ENCODE results near the gene TNRC6A. TPM values are rescaled to one million over a fixed set of nuclear protein-coding genes. Genes with fewer than 3 reads are reported as not detected.

The TNRC6A gene
- polyA plus RNA-seq, 4 donors = 45.3 to 66.5 (median 53.9) TPM

DNA sequence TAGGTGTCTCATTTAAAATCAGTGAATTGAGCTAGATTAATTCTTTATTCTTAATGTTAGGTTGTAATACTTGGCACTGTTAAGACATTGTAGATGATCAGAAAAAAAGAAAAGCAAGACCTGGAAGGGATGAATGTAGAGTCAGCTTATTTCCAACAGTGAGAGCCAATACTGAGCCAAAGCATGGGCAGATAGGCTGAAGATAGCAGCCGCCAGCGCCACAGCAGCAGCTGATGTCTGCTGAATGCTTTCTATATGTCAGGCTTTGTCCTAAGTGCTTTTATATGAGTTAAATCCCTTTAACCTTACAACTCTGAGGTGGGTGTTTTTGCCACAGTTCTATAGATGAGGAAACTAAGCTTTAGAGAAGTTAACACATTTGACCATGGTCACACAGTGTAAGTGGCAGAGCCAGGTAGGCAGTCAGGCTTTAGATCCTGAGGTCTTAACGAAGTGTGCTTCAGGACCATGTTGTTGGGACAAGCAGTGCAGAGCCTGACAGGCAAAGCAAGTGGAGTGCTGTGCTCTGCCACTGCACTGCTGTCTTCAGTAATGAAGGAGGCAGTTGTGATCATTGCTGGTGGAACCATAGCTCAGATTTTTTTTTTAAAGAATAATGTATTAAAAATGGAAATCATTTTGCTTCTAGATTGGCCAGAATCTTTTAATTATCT lies 25.9 kb downstream of the TNRC6A start:
- no peak for DNase-seq (ENCODE audit: low read depth in 4 of 4, low spot score in 3 of 4)

GRCh38 chr16:24758373-24758772 lies 28.9 kb downstream of the TNRC6A start:
- DNase-seq (ENCODE audit: low read depth in 4 of 4, low spot score in 3 of 4) = no peak

- no peak for DNase-seq (ENCODE audit: low read depth in 4 of 4, low spot score in 3 of 4)
Measured at GRCh38 chr16:24759006-24759405, 29.6 kb downstream of the TNRC6A start.

DNA sequence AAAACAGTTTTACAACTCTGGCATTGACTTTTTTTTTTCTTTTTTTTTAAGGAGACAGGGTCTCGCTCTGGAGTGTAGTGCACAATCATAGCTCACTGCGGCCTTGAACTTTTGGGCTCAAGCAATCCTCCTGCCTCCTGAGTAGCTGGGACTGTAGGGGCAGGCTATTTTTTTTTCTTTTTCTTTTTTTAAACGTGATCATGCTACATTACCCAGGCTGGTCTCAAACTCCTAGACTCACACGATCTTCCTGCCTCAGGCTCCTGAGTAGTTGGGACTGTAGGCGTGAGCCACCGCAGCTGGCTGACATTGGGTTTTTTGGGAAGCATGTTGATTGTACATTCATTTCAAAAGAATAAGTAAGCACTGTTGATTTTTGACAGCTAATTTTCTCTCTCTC lies 32.1 kb downstream of the TNRC6A start:
- DNase-seq (ENCODE audit: low read depth in 4 of 4, low spot score in 3 of 4) = no peak

GRCh38 chr16:24764916-24765315 lies 35.5 kb downstream of the TNRC6A start:
- no peak for DNase-seq (ENCODE audit: low read depth in 4 of 4, low spot score in 3 of 4)

- no peak for DNase-seq (ENCODE audit: low read depth in 4 of 4, low spot score in 3 of 4)
Measured at GRCh38 chr16:24766057-24766456, 36.6 kb downstream of the TNRC6A start.

DNA sequence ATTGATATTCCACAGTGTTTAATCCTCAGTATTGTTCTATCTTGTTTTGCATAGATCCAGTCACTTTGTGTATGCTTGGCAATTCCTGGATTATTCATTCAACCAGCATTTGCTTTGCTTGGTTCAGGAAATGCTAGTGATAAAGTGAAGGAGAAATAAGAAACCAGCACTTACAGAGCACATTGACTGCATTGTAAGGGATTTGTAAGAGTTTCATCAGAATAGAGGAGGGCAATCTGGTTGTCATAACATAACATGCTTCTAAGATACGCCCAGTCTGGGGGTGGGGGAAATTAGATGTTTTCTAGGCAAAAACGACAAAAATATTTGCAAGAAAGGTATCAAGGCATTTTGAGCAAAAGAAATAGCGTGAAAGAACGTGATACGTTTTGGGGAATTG lies 40.4 kb downstream of the TNRC6A start:
- DNase-seq (ENCODE audit: low read depth in 4 of 4, low spot score in 3 of 4) = no peak

GRCh38 chr16:24771132-24771778 lies 41.8 kb downstream of the TNRC6A start:
- no peak for DNase-seq (ENCODE audit: low read depth in 4 of 4, low spot score in 3 of 4)

- no peak for DNase-seq (ENCODE audit: low read depth in 4 of 4, low spot score in 3 of 4)
Measured at GRCh38 chr16:24771779-24772157, 42.3 kb downstream of the TNRC6A start.

DNA sequence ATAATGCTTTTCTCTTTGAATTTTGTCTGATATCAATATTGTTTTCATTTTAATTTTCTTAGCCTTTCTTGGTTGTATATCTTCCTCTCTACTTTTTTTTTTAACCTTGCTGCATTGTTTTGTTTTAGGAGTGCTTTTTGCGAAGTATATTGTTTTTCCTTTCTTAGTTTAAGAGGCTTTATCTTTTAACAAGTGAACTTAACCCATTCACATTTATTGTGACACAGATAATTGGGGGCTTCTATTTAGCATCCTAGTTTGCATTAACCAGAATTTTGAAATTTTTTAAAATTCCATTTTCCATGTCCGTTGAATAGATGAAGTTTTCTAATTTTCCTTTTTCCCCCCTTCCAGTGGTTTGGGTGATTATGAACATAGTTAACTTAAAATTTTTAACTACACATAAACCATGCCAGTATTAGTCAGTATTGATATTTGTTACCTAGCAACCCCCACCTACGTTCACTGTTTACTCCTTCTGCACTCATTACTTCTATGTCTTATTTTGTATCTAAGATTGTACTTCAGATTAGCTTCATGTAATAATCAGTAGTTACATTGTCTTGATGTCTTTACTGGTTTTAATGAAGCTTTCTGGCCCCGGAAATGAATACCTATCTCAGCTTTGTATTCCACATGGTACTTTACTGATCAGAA lies 44.4 kb downstream of the TNRC6A start:
- no peak for DNase-seq (ENCODE audit: low read depth in 4 of 4, low spot score in 3 of 4)

GRCh38 chr16:24774510-24774909 lies 45.1 kb downstream of the TNRC6A start:
- DNase-seq (ENCODE audit: low read depth in 4 of 4, low spot score in 3 of 4) = no peak

DNA sequence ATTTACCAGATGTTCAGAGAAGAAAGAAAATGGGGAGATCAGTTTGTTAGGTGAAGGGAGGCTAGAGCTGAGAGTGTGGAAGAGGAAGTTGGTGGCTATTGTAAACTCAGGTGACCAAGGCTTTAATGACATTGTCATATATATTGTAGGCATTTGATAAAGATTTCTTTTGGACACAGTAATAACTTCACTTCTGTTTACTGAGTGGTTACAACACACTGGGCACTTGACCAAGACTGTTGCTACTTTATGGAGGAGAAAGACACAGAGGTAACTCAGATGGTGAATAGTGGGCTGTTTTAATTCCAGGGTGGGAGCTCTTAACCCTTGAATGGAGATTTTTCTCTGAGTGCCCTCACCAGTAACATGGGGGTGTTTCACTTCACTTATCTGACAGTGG lies 46.0 kb downstream of the TNRC6A start:
- no peak for DNase-seq (ENCODE audit: low read depth in 4 of 4, low spot score in 3 of 4)

- no peak for DNase-seq (ENCODE audit: low read depth in 4 of 4, low spot score in 3 of 4)
Measured at GRCh38 chr16:24776501-24777220, 47.2 kb downstream of the TNRC6A start.

DNA sequence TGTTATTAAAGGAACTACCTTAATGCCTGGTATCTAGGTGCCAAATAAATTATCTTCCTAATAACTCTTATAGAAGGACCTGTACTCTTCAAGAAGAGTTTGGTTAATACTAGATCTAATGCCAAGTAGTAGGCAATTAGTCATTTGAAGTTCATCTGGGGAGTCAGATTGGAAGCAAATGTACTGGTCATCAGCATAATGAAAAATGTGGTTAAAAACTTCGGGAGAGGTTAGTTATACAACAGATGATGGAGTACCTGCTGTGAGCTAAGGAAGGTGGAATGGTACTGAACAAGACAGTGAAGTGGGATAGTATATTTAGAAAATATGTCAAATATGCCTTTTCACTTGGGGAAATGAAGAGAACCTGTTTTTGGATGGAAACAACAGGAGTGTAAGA lies 49.2 kb downstream of the TNRC6A start:
- no peak for DNase-seq (ENCODE audit: low read depth in 4 of 4, low spot score in 3 of 4)

- DNase-seq (ENCODE audit: low read depth in 4 of 4, low spot score in 3 of 4) = no peak
Measured at GRCh38 chr16:24781256-24781655, 51.8 kb downstream of the TNRC6A start.

GRCh38 chr16:24784121-24784520 lies 54.7 kb downstream of the TNRC6A start:
- DNase-seq (ENCODE audit: low read depth in 4 of 4, low spot score in 3 of 4) = no peak

DNA sequence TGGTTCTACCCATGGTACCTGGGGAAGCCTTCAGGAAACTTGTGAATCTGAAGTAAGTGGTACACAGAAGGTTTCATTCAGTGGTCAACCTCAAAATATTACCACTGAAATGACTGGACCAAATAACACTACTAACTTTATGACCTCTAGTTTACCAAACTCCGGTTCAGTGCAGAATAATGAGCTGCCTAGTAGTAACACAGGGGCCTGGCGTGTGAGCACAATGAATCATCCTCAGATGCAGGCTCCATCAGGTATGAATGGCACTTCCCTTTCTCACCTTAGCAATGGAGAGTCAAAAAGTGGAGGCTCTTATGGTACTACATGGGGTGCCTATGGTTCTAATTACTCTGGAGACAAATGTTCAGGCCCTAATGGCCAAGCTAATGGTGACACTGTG lies 60.4 kb downstream of the TNRC6A start:
- DNase-seq (ENCODE audit: low read depth in 4 of 4, low spot score in 3 of 4) = no peak

GRCh38 chr16:24800586-24800985 lies 71.1 kb downstream of the TNRC6A start:
- DNase-seq (ENCODE audit: low read depth in 4 of 4, low spot score in 3 of 4) = no peak

DNA sequence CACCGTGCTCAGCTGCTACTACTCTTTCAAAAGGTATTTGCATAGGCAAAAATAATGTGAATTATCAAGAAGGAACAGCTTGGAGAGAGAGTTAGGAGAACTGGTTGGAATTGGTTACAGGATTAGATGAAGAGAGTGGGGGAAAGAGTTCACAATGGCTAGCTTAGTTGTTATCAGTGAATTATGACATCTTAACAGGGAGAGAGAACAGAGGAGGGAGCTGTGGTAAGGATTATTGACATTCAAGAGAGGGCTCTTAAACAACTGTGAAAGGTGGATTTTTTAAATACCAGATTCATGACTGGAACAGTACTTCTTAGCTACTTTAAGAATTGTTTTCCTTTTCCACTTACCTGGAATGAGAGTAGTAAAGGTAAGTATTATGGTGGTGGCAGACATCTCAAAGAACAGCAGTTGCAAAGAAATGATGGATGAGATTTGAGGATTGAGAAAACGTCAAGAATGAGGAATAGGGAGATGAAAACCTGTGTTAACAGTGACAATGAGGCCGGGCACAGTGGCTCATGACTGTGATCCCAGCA lies 72.4 kb downstream of the TNRC6A start:
- no peak for DNase-seq (ENCODE audit: low read depth in 4 of 4, low spot score in 3 of 4)

- no peak for DNase-seq (ENCODE audit: low read depth in 4 of 4, low spot score in 3 of 4)
Measured at GRCh38 chr16:24805484-24805883, 76.0 kb downstream of the TNRC6A start.

DNA sequence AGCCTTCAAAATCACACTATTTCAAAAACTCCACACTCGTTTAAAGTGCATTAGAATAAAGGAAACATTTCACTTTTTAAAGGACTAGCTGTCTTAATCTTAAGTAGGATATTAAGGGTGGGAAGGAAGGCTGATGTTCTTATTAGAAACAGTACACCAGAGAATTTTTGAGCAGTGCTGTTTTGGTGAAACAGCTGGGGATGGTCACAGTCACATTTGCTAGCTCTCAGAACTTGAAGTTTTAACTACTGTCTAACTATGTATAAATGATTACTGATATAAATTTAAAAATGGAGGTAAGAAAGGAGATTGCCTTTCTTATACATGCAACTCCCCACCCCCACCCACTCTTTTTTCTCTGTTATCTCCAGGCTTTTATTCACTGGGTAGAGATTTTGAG lies 77.8 kb downstream of the TNRC6A start:
- peak in 1 of 4 donors; percentile 12 for DNase-seq (ENCODE audit: low read depth in 4 of 4, low spot score in 3 of 4)

All from right renal pelvis (tissue), 4 donors.